ENCODE measurements around the gene ZNF439.
"Not testable (repeated sequence)": the region's sequence is repeated elsewhere in the genome, so short reads cannot be mapped to it uniquely, and the experiment has no call there.

DNA sequence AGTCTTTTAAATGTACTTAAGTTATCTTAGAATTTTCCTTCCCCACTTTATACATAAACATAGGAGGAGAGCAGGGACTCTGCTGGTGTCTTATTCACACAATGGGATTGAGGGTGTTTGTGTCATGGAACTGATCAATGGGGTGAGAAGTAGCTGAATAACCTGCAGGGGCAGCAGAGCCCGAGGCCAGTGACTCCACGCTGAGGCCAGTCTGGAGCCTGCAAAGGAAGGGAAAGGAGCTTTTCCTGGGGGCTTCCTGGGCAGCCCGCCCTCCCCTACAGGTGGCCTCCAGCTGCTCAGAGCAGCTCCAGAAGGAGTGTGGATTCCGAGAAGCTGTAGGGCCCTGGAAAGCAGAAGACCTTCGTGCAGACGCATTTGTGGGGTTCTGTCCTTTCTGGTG, 911 bp upstream of the ZNF439 start:
- TF ChIP-seq, protein P1, sequence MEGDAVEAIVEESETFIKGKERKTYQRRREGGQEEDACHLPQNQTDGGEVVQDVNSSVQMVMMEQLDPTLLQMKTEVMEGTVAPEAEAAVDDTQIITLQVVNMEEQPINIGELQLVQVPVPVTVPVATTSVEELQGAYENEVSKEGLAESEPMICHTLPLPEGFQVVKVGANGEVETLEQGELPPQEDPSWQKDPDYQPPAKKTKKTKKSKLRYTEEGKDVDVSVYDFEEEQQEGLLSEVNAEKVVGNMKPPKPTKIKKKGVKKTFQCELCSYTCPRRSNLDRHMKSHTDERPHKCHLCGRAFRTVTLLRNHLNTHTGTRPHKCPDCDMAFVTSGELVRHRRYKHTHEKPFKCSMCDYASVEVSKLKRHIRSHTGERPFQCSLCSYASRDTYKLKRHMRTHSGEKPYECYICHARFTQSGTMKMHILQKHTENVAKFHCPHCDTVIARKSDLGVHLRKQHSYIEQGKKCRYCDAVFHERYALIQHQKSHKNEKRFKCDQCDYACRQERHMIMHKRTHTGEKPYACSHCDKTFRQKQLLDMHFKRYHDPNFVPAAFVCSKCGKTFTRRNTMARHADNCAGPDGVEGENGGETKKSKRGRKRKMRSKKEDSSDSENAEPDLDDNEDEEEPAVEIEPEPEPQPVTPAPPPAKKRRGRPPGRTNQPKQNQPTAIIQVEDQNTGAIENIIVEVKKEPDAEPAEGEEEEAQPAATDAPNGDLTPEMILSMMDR (IDR thresholded peaks at IDR 0.05): peak; percentile 34
- TF ChIP-seq EZH2, EZH2phosphoT487 (IDR thresholded peaks at IDR 0.05): not testable (repeated sequence)
